ENCODE measurements around the gene ATP6V1F.

ATP6V1F gene, protein sequence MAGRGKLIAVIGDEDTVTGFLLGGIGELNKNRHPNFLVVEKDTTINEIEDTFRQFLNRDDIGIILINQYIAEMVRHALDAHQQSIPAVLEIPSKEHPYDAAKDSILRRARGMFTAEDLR

DNA sequence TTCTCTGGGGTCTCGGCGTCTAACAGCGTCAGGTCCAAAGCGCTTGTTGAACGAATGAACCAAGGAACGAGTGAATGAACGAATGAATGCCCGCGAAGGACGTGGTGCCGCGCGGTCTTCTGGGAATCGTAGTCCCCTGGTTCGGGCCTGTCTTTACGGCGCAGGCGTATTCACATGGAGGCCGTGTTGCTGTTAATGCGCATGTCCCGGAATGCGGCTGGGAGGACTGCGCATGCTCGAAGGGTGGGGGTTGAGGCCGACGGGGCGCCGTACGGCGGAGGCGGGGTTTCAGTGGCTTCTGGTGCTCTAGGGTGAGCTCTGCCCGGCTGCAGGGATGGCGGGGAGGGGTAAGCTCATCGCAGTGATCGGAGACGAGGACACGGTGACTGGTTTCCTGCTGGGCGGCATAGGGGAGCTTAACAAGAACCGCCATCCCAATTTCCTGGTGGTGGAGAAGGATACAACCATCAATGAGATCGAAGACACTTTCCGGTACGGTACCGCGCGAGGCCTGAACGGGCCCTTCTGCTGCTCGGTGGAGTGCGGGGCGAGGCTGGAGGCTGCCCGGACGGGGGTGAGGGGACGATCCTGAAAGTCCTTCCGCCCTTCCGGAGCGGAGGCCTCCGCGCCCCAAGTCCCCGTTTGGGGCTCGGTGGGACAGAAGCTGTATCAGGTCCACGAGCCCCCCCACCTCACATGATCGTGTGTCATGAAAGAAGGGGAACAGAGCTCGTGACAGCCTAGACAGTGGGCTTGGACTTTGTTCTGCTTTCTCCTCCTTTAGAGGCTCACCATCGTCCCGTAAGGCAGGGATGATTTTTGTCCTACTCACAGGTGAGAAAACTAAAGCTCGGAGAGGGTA, at the start of gene ATP6V1F:
TSS of gene ATP6V1F (plus strand) at position 286 of the 862 bp plus-strand sequence. CDS start at position 335, 49 bp downstream.
- peak; percentile 100 for DNase-seq (ENCODE audit: low spot score)

DNA sequence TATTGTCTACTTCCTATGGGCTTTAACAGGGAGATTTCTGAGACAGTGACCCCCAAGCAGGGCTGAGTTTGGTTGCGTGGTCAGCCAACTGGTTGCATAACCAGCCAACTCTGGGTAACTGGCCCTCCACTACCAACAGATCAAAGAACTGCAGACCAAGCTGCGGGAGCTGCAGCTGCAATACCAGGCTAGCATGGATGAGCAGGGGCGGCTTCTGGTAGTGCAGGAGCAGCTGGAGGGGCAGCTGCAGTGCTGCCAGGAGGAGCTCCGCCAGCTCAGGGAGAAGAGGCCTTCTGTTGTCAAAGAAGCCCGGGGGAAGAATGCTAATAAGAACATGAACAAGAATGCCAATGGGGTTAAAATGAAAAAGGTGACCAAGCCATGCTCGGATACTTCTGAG, 48.2 kb upstream of the ATP6V1F start:
- DNase-seq (ENCODE audit: low spot score): no peak

DNA sequence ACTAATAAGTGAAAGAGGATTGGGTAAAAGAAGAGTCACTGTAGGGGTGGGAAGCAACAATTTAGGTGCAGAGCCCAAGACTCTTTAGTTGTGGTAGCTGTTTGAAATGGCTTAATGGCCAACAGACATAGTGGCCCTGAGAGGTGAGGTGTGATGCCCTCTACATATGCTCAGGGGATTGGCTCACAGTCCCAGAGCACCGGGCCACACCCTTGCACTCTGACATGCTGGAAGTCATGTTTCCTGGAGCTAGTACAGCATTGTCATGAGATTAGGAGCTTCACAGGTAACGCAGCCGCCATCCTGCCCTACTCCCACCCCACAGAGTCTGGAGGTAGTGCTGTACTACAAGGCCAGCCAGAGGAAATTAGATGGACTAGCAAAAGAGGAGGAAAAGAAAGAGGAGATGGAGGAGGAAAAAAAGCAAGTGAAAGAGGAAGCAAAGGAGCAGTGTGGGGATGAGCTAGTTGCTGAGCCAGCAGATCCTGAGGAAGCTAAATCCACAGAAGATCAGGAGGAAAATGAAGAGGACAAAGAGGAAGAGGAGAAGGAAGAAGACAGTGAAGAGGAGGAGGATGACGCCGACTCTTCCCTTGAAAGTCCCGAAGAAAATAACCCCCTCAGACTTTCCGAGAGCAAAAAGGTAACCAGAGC, 47.2 kb upstream of the ATP6V1F start:
- no peak for DNase-seq (ENCODE audit: low spot score)

DNA sequence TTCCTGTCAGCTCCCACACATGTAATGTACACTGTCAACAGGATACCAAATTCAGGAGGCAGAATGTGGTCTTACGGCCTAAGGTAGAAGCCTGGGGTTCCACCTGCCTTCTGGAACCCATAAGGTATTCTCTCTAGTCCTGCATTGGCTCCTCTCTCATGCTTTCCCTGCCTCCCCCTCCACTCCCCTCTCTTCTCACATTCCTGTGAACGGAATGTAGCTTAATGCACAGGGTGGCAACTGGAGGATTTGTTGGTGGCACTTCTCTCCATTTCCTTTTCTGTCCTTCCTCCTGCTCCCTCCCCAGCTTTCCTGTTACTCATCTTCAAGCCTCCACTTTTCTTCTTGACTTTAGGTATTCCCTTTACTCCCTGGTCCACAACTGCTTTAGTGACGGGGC, 44.0 kb upstream of the ATP6V1F start:
- DNase-seq (ENCODE audit: low spot score): no peak

DNA sequence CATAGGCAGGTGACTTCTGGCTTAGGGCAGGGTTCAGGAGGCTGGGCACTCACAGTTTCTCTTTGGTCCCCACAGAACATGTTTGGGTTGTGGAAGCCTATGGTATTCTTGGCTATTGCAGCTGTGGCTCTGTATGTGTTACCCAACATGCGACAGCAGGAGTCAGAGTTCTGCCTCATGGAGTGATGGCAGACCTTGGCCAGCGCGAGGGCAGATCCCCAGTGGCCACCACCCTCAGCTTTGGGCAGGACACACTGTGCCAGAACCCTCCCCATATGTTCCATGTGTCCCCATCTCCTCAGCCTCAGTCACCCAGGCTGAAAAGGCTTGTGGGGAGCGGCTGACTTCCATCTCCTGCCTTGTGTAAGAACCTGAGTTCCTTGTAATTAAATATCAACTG, 40.9 kb upstream of the ATP6V1F start:
- DNase-seq (ENCODE audit: low spot score): no peak

DNA sequence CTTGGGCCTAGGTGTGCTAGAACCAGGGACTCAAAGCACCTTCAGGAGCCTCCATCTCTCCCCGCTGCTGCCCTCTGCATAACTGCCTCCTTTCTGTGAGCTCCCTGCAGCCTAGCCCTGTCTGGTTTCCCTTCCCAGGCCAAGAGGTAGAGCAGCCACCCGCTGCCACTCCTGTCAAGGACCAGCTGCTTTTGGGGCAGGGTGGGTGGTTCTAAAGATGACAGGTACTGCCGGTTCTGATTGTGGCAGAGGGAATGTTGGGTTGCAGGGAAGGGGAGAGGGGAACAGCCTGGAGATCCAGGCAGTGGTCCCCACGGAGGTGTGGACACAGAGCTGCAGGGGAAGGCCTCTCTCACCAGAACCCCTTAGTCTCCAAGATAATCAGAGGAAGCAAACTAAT, 36.1 kb upstream of the ATP6V1F start:
- no peak for DNase-seq (ENCODE audit: low spot score)

DNA sequence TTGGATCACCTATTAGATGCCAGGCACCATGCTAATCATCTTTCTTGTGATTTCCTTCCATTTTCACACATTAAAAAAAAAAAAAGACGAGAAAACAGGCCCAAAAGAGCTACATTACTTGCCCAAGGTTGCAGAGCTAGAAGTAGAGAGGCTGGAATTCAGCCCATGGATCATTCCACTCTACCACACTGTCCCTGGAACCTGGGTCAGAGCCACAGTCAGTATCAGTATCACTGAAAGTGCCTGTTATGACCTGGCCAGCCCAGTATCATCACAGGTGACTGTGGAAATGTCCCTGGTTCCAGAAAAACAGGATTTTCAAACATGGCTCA, 35.8 kb upstream of the ATP6V1F start:
- DNase-seq (ENCODE audit: low spot score): no peak

DNA sequence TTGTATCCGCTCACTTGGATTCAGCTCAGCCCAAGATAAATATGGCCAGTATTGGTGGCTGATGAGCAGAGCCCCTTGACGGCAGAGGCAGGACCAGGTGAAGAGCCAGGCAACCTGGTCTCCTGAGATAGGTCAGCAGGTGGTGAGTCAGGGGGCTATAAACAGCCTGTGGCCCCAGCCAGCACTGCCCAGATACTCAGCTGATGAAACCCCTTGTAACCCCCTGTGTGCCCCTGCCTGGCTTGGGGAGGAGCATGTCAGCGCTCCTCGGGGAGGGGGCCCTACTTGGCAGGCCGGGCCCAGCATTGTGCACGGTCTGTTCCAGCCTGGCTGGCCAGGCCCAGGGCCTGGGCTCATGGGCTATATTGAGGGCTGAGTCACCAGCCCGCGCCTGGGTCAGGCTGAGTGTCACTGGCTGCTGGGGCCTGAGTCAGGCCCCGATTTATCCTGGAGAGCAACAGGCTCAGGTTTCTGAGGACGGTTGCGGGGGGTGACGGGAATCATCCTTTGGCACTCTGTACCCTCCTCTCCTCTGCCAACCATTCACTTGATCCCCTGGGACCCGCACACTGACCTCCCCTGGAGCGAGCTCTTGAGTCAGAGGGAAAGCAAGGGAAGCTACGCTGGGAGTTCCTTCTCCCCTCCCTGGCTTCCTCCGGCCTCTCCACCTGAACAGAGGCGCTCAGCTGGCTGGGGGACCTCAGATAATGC, 35.3 kb upstream of the ATP6V1F start:
- DNase-seq (ENCODE audit: low spot score): peak; percentile 80

DNA sequence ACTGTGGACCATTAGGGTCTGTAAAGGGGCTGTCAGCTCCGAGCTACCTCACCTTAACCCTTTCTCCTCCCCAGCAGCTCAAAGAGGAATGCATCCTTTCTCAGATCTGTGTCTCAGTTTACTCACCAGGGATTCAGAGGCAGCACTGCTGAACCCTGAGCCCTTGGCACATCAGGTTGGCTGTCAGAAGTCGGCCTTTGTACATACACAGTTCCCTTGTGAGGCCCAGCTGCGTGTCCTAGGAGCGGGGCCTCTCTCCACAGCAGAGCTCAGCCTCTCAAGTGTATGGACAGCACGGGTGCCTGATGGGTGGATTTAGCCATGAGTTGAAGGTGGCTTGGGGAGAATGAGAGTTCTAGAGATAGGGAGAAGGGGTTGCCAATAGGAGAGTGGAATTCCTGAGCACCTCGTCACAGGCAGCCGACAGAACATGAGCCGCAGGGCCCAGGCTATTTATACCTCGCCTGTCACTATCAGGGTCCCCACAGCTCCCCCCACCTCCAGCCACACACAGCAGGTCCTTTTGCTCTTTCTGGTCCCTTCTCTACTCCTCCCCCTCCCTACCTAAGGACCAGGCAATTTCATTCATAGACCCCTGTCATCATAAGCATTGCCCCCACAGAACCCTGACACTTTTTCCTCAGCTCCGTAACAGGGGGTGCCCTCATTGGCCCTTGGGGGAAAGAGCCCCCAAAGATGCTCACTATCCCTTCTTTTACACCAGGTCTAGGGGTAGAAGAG, 34.5 kb upstream of the ATP6V1F start:
- DNase-seq (ENCODE audit: low spot score): peak; percentile 83

DNA sequence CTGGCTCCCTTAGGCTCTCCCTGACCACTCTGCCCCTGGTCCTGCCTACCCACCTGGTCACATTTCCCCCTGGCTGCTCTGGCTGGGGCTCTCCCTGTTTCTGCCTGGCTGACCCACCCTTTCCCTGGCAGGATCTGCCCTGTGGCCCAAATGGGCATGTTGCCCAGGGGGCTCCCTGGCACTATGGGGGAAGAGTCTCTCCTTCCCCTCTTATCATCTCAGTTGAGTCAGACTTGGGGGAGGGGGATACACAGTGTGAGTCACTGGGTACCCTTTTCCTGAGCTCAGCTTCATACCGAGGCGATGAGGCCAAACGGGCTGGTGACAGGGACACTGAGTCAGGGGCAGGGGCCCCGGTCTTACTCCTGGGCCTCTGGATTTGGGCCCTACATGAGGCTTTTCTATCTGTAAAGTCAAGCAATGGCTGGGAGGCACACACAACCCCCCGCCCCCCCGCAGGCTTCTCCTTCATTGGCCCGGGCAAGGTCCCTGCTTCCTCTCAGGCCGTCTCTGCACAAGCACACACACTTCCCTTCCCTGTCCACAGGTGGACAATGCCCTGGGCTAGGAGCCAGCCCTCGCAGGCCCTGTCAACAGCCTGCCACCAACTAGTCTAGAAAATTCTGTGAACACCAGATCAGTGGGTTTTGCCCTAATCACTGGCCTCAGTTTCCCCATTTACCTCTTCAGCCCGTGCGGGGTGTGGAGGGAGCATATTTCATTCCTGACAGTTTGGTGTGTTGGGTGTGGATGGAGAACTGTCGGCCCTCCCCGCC, 33.1 kb upstream of the ATP6V1F start:
- DNase-seq (ENCODE audit: low spot score): peak; percentile 47

DNA sequence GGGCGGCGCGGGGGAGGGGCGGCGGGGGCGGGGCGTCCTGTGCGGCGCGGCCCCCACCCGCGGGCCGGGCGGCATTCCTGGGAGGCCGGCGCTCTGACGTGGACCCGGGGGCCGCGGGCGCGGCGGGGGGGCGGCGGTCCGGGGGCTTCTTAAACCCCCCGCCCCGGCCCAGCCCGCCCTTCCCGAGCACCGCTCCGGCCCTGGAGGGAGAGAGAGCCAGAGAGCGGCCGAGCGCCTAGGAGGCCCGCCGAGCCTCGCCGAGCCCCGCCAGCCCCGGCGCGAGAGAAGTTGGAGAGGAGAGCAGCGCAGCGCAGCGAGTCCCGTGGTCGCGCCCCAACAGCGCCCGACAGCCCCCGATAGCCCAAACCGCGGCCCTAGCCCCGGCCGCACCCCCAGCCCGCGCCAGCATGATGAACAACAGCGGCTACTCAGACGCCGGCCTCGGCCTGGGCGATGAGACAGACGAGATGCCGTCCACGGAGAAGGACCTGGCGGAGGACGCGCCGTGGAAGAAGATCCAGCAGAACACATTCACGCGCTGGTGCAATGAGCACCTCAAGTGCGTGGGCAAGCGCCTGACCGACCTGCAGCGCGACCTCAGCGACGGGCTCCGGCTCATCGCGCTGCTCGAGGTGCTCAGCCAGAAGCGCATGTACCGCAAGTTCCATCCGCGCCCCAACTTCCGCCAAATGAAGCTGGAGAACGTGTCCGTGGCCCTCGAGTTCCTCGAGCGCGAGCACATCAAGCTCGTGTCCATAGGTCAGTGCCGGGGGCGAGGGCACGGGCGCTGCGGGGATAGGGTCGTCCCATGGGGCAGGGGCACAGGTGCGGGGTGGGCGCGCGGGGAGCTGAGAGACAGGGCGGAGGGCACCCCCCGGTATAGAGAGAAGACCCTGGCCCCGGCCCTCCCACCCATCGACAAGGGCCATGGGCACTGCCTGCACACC, 32.2 kb upstream of the ATP6V1F start, which contains the start of gene FLNC:
TSS of gene FLNC (plus strand) at position 176 of the 947 bp plus-strand sequence. CDS start at position 408, 232 bp downstream.
- DNase-seq (ENCODE audit: low spot score): peak; percentile 64

DNA sequence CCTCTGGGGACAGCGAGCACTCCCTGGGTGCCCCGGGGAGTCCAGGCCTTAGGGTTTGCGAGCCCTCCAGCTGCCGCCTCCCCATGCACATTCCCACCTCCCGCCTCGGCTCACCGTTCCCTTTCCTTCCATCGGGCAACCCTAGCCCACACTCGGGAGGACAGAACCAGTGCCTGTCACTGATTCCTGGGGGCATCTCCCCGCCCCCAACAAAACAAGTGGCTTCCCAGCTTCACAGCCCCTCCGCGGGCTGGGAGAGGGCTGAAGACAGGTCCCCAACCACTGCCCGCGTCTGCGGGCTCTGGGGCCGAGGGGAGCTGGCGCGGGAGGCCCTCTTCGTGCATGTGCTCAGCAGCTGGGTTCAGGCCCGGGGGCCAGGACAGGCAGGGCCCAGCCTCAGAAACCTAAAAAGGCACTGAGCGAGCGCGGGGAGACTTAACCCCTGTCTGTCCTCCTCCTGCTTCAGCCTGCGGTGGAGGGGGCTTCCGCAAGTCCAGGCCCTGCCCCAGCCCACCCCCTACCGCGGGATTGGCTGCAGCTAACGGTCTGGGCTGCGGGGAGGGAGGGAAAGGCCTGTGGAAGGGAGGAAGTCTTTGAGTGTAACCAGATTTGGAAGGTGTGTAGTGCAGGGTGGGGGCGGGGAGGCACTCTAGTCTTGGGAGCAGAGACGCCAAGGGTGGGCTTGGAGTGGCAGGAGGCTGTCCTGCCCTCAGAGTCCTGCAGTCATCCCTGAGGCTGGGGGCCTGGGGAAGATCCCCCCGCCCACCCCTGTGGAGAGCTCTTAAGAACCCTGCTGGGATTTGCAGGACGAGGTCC, 31.3 kb upstream of the ATP6V1F start:
- peak; percentile 79 for DNase-seq (ENCODE audit: low spot score)

DNA sequence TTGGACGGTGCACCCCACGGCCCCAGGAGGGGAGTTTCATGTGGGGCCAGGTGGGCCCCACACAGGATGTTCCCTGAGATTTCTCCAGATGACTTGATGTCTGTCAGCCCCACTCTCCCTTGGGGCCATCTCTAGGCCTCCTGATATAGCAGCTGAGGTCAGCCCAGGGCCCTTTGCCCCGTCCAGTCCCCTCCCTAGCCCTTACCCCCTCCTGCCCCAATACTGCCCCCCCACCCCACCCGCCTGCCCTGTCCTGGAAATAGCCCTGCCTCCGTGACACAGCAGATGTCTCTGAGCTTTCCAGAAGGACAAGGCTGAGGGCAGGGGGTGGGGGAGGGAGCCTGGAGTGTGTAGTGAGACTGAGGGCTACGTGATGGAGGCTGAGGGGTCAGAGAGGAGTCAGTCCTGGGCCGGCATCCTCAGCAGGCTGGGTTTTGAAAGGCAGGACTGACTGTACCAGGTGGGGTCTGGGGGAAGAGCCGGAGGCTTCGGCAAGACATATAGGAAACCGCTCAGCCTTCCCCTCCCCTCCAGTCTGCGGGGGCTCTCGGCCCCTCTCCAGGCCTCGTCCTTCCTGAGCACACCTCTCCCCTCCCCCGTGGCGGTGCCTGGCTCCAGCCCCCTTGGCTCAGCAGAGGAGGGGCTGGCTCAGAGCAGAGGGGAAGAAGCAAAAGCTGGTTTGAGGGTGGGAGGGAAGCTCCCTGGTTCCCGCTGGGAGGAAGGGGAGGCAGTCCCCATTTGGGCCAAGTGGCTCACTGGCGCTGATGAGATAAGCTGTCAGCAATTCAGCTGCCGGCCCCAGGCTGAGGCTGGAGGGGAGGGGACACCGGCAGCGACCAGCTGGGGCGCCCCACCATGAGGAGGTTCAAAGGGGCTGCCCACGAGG, 30.4 kb upstream of the ATP6V1F start:
- DNase-seq (ENCODE audit: low spot score): peak; percentile 74

DNA sequence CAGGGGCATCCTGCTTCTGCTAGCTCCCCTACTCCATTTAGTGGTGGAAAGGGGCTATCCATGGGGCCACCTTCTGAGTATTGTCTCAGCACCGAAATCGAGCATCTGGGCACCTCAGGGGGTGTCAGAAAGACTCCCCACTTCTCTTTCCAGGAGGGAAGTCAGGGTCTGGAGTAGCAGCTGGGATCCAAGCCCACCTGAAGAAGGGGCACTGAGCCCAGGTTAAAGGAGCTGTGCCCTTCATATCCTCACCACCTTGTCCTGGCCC, 29.8 kb upstream of the ATP6V1F start:
- DNase-seq (ENCODE audit: low spot score): no peak

DNA sequence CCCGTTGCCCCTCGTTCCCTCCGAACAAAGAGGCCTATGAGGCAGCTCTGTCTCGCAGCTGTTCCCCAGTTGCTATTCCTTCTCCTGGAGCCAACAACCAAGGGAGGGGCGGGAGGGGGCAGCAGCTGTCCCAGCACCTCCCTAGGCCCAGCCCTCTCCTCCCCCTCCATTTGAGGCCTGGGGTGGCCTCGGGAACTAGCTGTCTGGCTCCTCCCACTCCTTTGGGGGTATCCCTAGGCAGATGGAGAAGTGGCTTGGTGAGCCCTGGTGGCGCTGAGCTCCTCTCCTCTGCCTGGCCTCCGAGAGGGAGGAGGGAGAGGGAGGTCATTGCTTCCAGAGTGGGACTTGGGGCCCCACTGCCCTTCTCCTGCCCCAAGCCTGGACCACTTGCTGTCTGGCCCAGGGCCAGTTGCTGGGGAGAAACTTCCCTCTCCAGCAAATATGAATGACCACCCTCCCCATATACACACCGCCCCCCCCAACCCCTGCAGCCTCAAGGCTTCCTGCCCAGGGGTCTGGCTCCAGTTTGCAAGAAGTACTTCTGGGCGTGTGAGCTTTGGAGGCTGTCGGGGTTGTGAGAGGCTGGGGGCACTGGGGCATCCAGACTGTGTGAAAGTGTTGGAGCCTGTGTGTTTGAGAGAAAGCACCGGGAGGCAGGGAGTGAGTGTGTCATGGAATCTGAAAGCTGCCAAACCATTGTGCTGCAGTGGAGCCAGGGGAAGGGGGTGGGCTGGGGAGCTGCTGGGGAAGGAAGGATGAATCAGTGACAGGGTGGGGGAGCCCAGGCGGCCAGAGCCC, 29.3 kb upstream of the ATP6V1F start:
- peak; percentile 75 for DNase-seq (ENCODE audit: low spot score)

DNA sequence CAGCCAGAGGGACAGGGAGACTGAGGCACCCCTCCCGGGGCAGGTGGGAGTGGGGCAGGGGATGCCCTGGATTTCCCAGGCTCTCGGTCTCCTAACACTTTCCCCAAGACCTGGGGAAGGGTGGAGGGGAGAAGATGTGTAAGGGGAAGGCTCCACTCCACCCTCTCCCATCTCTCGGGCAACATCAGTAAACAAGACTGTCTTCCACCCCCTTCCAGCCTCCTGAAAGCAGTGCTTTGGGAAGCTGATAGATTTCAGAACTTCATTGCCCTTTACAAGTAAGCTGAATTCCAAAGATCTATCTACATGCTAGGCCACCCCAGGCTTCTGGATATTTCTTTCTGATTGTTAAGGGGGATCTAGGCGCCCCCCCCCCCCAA, 28.7 kb upstream of the ATP6V1F start:
- DNase-seq (ENCODE audit: low spot score): peak; percentile 53

DNA sequence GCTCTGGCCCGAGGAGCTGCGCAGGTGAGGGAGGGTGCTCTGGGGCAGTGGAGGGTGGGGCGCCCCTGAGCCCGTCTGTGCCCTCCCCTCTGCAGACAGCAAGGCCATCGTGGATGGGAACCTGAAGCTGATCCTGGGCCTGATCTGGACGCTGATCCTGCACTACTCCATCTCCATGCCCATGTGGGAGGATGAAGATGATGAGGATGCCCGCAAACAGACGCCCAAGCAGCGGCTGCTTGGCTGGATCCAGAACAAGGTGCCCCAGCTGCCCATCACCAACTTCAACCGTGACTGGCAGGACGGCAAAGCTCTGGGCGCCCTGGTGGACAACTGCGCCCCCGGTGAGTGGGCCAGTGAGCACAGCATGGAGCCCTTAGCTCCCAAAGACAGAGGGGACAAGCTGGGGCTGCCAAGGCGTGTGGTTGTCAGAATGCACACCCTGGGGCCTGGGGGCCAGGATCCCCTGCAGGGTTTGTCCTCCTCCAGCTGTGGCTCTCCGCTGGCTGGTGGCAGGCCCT, 27.4 kb upstream of the ATP6V1F start:
- no peak for DNase-seq (ENCODE audit: low spot score)

Measured in hepatic stellate cell (primary cell).